Prostate gland (tissue), 2 donors: Measurements from ENCODE around the gene KCNE3.

Experiments used
- POLR2A ChIP-seq: fragments of 450-650 bp; IDR thresholded peaks from one replicate; pipeline ENCODE4 v1.6.1; 2016; ENCODE audit warnings: antibody characterized with exemption, mild to moderate bottlenecking
- POLR2AphosphoS5 ChIP-seq: sonication (generic); formaldehyde crosslinking; IDR thresholded peaks from one replicate; pipeline ENCODE4 v1.6.1; 2017; ENCODE audit warnings: antibody characterized with exemption
- TF ChIP-seq, protein P1 (sequence below), 4 experiments: fragments of 200-600 bp in 2 of 4; fragments of 450-650 bp in 2 of 4; sonication (generic) in 2 of 4; IDR thresholded peaks; 1 replicate in 3 of 4; 2 replicates in 1 of 4; pipeline ENCODE4 v1.5.1; 2016 to 2019; ENCODE audit warnings: antibody characterized with exemption in 4 of 4, mild to moderate bottlenecking in 2 of 4, moderate library complexity in 2 of 4

- TF ChIP-seq, protein P1, sequence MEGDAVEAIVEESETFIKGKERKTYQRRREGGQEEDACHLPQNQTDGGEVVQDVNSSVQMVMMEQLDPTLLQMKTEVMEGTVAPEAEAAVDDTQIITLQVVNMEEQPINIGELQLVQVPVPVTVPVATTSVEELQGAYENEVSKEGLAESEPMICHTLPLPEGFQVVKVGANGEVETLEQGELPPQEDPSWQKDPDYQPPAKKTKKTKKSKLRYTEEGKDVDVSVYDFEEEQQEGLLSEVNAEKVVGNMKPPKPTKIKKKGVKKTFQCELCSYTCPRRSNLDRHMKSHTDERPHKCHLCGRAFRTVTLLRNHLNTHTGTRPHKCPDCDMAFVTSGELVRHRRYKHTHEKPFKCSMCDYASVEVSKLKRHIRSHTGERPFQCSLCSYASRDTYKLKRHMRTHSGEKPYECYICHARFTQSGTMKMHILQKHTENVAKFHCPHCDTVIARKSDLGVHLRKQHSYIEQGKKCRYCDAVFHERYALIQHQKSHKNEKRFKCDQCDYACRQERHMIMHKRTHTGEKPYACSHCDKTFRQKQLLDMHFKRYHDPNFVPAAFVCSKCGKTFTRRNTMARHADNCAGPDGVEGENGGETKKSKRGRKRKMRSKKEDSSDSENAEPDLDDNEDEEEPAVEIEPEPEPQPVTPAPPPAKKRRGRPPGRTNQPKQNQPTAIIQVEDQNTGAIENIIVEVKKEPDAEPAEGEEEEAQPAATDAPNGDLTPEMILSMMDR (IDR thresholded peaks at IDR 0.05) = no peak
- TF ChIP-seq POLR2A (no peak), POLR2AphosphoS5 (no peak)
Measured at GRCh38 chr11:74490941-74491340, 23.6 kb upstream of the KCNE3 start.
